GM06990 (cell line): ENCODE data around the gene HEATR9.

Experiments
- DNase-seq: peaks from one replicate; pipeline ENCODE4 v3.0.0-alpha.2; 2011; ENCODE audit not compliant: insufficient read length; ENCODE audit errors: extremely low read depth
- H3K27me3 ChIP-seq: replicated peaks from 2 replicates; pipeline ENCODE4 v1.6.0; 2011; ENCODE audit warnings: low read length; ENCODE audit not compliant: control insufficient read depth, insufficient read depth
- H3K36me3 ChIP-seq: 2 replicates; pipeline ENCODE4 v1.5.1; 2011; ENCODE audit warnings: low read length; ENCODE audit not compliant: control insufficient read depth, insufficient read depth
- H3K4me3 ChIP-seq: replicated peaks from 2 replicates; pipeline ENCODE4 v1.5.1; 2011; ENCODE audit warnings: low read depth, mild to moderate bottlenecking, control low read depth, low read length
- TF ChIP-seq, protein P1 (sequence below): IDR thresholded peaks from 2 replicates; pipeline ENCODE4 v1.5.1; 2011; ENCODE audit warnings: low read length, control low read depth, mild to moderate bottlenecking, inconsistent platforms; ENCODE audit not compliant: insufficient read depth, poor library complexity, severe bottlenecking

The HEATR9 gene

DNA sequence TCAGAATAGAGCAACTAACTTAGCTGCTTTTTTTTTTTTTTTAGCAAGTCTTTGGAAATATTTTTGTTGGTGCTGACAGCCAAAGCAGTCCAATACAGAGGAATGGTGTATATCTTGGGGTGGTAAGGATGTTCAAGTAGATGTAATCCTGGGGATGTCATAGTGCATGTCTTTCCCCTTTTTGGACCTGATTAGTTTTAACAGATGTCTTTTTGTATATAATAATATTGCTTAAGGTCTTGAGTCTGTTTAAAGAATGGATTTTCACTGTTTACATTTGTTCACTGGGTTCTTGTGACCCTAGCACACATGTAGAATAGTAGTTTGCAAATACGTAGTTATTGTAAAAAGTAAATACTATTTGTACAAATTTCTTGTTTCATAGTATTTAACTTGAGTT, 51.5 kb downstream of the HEATR9 start:
- TF ChIP-seq, protein P1, sequence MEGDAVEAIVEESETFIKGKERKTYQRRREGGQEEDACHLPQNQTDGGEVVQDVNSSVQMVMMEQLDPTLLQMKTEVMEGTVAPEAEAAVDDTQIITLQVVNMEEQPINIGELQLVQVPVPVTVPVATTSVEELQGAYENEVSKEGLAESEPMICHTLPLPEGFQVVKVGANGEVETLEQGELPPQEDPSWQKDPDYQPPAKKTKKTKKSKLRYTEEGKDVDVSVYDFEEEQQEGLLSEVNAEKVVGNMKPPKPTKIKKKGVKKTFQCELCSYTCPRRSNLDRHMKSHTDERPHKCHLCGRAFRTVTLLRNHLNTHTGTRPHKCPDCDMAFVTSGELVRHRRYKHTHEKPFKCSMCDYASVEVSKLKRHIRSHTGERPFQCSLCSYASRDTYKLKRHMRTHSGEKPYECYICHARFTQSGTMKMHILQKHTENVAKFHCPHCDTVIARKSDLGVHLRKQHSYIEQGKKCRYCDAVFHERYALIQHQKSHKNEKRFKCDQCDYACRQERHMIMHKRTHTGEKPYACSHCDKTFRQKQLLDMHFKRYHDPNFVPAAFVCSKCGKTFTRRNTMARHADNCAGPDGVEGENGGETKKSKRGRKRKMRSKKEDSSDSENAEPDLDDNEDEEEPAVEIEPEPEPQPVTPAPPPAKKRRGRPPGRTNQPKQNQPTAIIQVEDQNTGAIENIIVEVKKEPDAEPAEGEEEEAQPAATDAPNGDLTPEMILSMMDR: no peak
- Histone ChIP-seq H3K27me3 (no peaks in the 10 kb centered on the region), H3K4me3 (no peak overlapping the region), H3K36me3 (peaks cover 4% of the 10 kb centered on the region)
- DNase-seq: no peak

DNA sequence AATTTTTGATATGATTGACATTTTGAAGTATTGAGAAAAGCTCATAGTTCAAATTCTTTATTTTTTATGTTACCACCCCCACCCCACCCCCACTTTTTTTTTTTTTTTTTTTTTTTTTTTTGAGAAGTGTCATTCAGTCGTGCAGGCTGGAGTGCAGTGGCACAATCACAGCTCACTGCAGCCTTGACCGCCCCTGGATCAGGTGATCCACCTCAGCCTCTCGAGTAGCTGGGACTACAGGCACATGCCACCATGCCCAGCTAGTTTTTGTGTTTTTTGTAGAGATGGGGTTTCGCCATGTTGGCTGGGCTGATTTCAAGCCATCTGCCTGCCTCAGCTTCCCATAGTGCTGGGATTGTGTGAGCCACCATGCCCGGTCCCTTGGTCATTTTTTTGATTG, 52.0 kb downstream of the HEATR9 start:
- no peaks in the 10 kb centered on the region for H3K27me3 ChIP-seq
- TF ChIP-seq, protein P1: no peak
- no peak overlapping the region for H3K4me3 ChIP-seq
- DNase-seq: no peak
- peaks cover 4% of the 10 kb centered on the region for H3K36me3 ChIP-seq

GRCh38 chr17:35812456-35812855, 56.2 kb downstream of the HEATR9 start:
- H3K27me3 ChIP-seq: no peaks in the 10 kb centered on the region
- TF ChIP-seq, protein P1: no peak
- no peak for DNase-seq
- no peak overlapping the region for H3K4me3 ChIP-seq
- H3K36me3 ChIP-seq: peaks cover 2% of the 10 kb centered on the region

GRCh38 chr17:35811759-35812158, 56.9 kb downstream of the HEATR9 start:
- no peaks in the 10 kb centered on the region for H3K27me3 ChIP-seq
- DNase-seq: no peak
- H3K36me3 ChIP-seq: no peaks in the 10 kb centered on the region; the same call in 1 of the 2 replicates
- H3K4me3 ChIP-seq: no peak overlapping the region
- TF ChIP-seq, protein P1: no peak

DNA sequence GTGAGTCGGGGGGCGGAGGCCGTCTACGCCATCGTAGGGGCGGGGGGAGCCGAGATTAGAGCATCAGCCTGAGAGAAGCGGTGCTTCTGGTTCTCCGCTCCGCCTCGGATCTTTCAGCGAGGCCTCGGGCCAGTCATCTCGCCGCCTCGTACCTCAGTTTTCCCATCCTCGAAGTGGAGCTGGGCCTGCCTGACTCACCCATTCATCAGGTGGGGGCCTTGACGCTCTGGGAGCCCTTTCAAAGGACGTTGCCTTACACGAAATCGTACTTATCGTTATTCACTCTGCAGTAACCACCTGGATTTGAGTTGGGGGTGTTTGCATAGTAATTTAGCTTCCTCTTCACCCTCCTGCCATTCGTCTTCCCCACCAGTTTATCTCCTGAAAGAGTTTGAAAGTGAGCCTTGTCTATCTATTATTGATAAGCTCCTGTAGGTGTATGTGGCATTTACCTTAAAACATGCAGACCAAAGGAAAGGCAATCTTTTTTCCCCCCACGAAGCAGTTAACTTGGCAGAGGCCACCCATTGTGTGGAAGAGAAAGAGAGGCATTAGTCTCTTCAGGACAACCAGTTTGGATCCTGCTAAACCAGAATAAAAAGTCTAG, 58.7 kb downstream of the HEATR9 start:
- peak overlapping the region; percentile 94 for H3K4me3 ChIP-seq
- DNase-seq: no peak
- no peaks in the 10 kb centered on the region for H3K36me3 ChIP-seq
- TF ChIP-seq, protein P1: no peak
- no peaks in the 10 kb centered on the region for H3K27me3 ChIP-seq
